SK-N-SH (cell line): Measurements from ENCODE around the gene RCBTB2.

Experiments
- MXI1 ChIP-seq: IDR thresholded peaks from 2 replicates; pipeline ENCODE4 v1.6.1; 2012; ENCODE audit warnings: mild to moderate bottlenecking, low read depth, low read length, improper control_type of control experiment
- NFIC ChIP-seq: IDR thresholded peaks from 2 replicates; pipeline ENCODE4 v1.4.0; 2012; ENCODE audit warnings: borderline replicate concordance
- POLR2AphosphoS5 ChIP-seq: IDR thresholded peaks from 2 replicates; pipeline ENCODE4 v1.6.1; 2012; ENCODE audit warnings: low read depth, low read length
- RAD21 ChIP-seq: IDR thresholded peaks from 2 replicates; pipeline ENCODE4 v1.6.1; 2012; ENCODE audit warnings: mild to moderate bottlenecking, low read length
- RCOR1 ChIP-seq: fragments of 150-350 bp; IDR thresholded peaks from 2 replicates; pipeline ENCODE4 v1.6.1; 2017; ENCODE audit warnings: antibody characterized with exemption, low read length
- RFX5 ChIP-seq: IDR thresholded peaks from 2 replicates; pipeline ENCODE4 v1.6.1; 2012; ENCODE audit warnings: mild to moderate bottlenecking, improper control_type of control experiment, low read length
- USF2 ChIP-seq: fragments of 150-350 bp; IDR thresholded peaks from 2 replicates; pipeline ENCODE4 v1.6.1; 2017; ENCODE audit warnings: antibody characterized with exemption, low read length, low read depth, borderline replicate concordance
- YY1 ChIP-seq: IDR thresholded peaks from 2 replicates; pipeline ENCODE4 v1.4.0; 2012; ENCODE audit warnings: low read depth, mild to moderate bottlenecking
- ZBTB33 ChIP-seq: IDR thresholded peaks from 2 replicates; pipeline ENCODE4 v1.4.0; 2012; ENCODE audit warnings: low read depth, borderline replicate concordance
- TF ChIP-seq, protein P1 (sequence below): fragments of 200-600 bp; sonication (generic); IDR thresholded peaks from 2 replicates; pipeline ENCODE4 v1.6.1; 2017; ENCODE audit warnings: antibody characterized with exemption, mild to moderate bottlenecking, moderate library complexity
- TF ChIP-seq, protein P2 (sequence below): IDR thresholded peaks from 2 replicates; pipeline ENCODE4 v1.4.0; 2012; ENCODE audit warnings: low read depth, borderline replicate concordance

DNA sequence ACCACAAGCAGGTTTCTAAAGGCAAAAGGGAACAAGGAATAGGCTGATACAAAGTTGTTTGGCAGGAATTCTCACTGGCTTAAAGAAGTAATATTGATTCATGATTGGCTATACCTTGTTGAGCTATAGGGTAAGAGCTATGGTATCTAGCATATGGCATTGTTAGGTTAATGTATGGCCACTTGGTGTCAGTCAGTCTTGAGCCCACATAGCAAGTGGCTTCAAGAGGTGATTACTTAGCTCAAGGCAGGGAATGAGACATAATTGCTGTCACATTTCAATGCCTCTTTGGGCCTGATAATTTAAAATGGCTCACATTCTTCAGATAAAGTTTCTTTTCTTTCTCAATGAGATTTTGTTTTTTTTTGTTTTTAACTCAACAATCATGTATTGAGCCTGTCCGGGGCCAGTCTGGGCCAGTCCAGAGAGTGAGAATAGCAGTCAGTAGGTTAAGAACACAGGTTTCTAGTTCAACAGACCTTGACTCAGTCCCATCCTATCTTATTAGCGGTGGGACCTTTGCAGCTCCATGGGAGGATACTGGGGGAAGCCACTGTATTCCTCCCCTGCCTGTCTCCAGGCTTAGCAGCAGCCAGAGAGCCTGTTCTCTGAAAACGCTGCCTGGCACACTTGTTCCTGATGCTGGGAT, 45.8 kb upstream of the RCBTB2 start:
- TF ChIP-seq, protein P1, sequence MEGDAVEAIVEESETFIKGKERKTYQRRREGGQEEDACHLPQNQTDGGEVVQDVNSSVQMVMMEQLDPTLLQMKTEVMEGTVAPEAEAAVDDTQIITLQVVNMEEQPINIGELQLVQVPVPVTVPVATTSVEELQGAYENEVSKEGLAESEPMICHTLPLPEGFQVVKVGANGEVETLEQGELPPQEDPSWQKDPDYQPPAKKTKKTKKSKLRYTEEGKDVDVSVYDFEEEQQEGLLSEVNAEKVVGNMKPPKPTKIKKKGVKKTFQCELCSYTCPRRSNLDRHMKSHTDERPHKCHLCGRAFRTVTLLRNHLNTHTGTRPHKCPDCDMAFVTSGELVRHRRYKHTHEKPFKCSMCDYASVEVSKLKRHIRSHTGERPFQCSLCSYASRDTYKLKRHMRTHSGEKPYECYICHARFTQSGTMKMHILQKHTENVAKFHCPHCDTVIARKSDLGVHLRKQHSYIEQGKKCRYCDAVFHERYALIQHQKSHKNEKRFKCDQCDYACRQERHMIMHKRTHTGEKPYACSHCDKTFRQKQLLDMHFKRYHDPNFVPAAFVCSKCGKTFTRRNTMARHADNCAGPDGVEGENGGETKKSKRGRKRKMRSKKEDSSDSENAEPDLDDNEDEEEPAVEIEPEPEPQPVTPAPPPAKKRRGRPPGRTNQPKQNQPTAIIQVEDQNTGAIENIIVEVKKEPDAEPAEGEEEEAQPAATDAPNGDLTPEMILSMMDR, result no peak
- no peak for TF ChIP-seq RAD21
- no peak for TF ChIP-seq USF2
- TF ChIP-seq NFIC, result no peak
- no peak for TF ChIP-seq RFX5
- no peak for TF ChIP-seq YY1
- no peak for TF ChIP-seq POLR2AphosphoS5
- no peak for TF ChIP-seq ZBTB33
- TF ChIP-seq, protein P2, sequence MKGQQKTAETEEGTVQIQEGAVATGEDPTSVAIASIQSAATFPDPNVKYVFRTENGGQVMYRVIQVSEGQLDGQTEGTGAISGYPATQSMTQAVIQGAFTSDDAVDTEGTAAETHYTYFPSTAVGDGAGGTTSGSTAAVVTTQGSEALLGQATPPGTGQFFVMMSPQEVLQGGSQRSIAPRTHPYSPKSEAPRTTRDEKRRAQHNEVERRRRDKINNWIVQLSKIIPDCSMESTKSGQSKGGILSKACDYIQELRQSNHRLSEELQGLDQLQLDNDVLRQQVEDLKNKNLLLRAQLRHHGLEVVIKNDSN, result no peak
- TF ChIP-seq RCOR1, result no peak
- no peak for TF ChIP-seq MXI1
